DMS53 (cell line): ENCODE data around the gene DDHD1.

Source experiments
- DNase-seq: peaks from one replicate; lab custom pipeline; 2025; lab: John Stamatoyannopoulos, UW

Gene DDHD1

DNA sequence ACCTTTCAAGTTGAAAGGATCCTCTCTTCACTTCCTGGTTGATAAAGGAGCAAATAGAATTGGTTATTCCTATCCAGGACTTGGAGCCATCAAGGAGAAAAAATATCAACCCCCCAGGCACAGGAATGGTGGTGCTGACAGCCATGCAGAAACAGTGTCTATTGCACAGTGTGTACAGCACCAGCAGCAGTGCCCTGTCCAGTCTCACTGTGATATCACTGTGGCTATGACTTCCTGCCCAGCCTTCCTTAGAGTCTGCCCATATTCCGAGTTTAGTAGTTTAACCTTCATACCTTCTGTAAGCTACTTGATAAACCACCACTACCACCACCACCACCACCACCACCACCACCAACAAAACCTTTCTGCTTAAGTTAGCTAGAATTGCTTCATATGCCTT lies 157.1 kb downstream of the DDHD1 start:
- DNase-seq: no peak

GRCh38 chr14:52992236-52992870 lies 160.8 kb downstream of the DDHD1 start:
- no peak for DNase-seq

GRCh38 chr14:52988139-52988538 lies 165.0 kb downstream of the DDHD1 start:
- no peak for DNase-seq

DNA sequence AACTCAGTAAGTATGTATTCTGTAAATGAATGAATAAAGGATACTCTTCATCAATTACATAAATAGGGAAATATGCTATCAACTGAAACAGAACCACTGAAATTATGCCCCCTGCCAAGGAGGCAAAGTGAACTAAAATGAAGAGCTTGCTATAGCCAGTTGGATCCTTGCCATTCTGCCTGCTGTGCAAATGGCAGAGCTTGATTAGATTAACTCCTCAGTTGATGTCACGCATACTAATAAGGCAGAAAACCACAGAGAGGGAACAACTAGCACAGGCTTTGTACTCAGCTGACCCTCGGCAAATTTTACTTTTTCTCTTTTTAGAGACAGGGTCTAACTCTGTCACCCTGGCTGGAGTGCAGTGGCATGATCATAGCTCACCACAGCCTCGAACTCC lies 165.6 kb downstream of the DDHD1 start:
- DNase-seq: no peak

DNA sequence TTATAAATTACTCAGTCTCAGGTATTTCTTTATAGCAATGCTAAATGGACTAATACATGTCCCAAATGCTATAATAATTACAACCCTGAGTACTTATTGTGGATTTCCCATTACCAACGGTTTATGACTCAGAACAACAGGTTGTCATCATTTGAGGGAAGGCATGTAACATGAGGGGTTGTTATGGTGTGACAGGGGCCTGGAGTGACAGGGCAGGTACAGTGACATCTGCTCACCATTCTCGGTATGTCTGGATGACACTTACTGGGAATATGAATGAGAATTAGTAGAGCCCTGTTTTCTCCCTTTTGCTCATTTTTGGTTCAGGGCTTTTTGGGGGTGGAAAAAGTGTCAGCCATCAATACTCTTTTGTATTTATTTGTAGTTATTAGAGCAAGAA lies 166.1 kb downstream of the DDHD1 start:
- no peak for DNase-seq
